RWPE1 (cell line): ENCODE data around the gene NCAPG2.

Source experiments
- CTCF ChIA-PET: fragments of 350-600 bp; sonication (Branson Sonifier 250); formaldehyde crosslinking; extraction: SDS; loops from one replicate; lab custom pipeline; 2021; lab: Yijun Ruan, JAX
- POLR2A ChIA-PET: fragments of 400-600 bp; formaldehyde crosslinking; extraction: SDS; loops from one replicate; lab custom pipeline; 2020; ENCODE audit warnings: antibody characterized with exemption; ENCODE audit not compliant: low non-redundant PET; lab: Yijun Ruan, JAX
- DNase-seq: peaks from one replicate; pipeline ENCODE4 v3.0.0; 2012; ENCODE audit warnings: low spot score
- H3K27ac ChIP-seq: fragments of 450-650 bp; 2 replicates; pipeline ENCODE4 v1.5.1; 2017
- CTCF ChIP-seq: fragments of 450-650 bp; conservative IDR thresholded peaks from 2 replicates; pipeline ENCODE4 v1.5.1; 2017; ENCODE audit warnings: low read depth, mild to moderate bottlenecking

NCAPG2 gene

GRCh38 chr7:158618745-158619140 is 85.9 kb downstream of the NCAPG2 start:
- POLR2A ChIA-PET = interaction anchor here (0.6 kb wide), 1 partner anchor 130 kb away, joined by 3 read pairs; no protein-coding TSS in a partner anchor
- no peak overlapping the region for H3K27ac ChIP-seq
- no peak for TF ChIP-seq CTCF
- CTCF ChIA-PET = no interaction called here
- DNase-seq = no peak

GRCh38 chr7:158617737-158618128 is 86.9 kb downstream of the NCAPG2 start:
- no peak overlapping the region for H3K27ac ChIP-seq
- POLR2A ChIA-PET = no interaction called here
- CTCF ChIA-PET = no interaction called here
- DNase-seq = no peak
- no peak for TF ChIP-seq CTCF

GRCh38 chr7:158616050-158616449 is 88.6 kb downstream of the NCAPG2 start:
- no peak overlapping the region for H3K27ac ChIP-seq
- ChIA-PET CTCF (no interaction called here), POLR2A (no interaction called here)
- no peak for TF ChIP-seq CTCF
- no peak for DNase-seq

- no peak overlapping the region for H3K27ac ChIP-seq
- DNase-seq = no peak
- ChIA-PET CTCF (no interaction called here), POLR2A (no interaction called here)
- no peak for TF ChIP-seq CTCF
Measured at GRCh38 chr7:158614700-158615099, 89.9 kb downstream of the NCAPG2 start.

GRCh38 chr7:158613481-158613880 is 91.1 kb downstream of the NCAPG2 start:
- H3K27ac ChIP-seq = no peak overlapping the region
- no peak for TF ChIP-seq CTCF
- ChIA-PET POLR2A (no interaction called here), CTCF (no interaction called here)
- no peak for DNase-seq

- CTCF ChIA-PET = no interaction called here
- no peak overlapping the region for H3K27ac ChIP-seq
- DNase-seq = no peak
- POLR2A ChIA-PET = no interaction called here
- no peak for TF ChIP-seq CTCF
Measured at GRCh38 chr7:158612546-158612945, 92.1 kb downstream of the NCAPG2 start.

GRCh38 chr7:158611541-158611940 is 93.1 kb downstream of the NCAPG2 start:
- POLR2A ChIA-PET = no interaction called here
- TF ChIP-seq CTCF = no peak
- no peak for DNase-seq
- CTCF ChIA-PET = no interaction called here
- H3K27ac ChIP-seq = no peak overlapping the region
